H1 (cell line): ENCODE results near the gene MR1. TPM values are rescaled to one million over a fixed set of nuclear protein-coding genes. Genes with fewer than 3 reads are reported as not detected.

ENCODE experiments used
- CTCF ChIA-PET: fragments of 300-600 bp; sonication (Branson Sonifier 250); formaldehyde crosslinking; loops from one replicate; lab custom pipeline; 2021; ENCODE audit not compliant: partially characterized antibody; lab: Charles Lee
- POLR2A ChIA-PET: fragments of 300-600 bp; sonication (Branson Sonifier 250); formaldehyde crosslinking; loops from one replicate; lab custom pipeline; 2021; ENCODE audit warnings: inconsistent platforms; ENCODE audit not compliant: partially characterized antibody; lab: Charles Lee
- DNase-seq, 2 experiments: peaks; one replicate each; pipeline versions ENCODE4 v3.0.0 to v3.0.0-alpha.2; 2010 to 2022; ENCODE audit warnings: low spot score in 2 of 2, low read depth in 1 of 2, mixed read lengths in 1 of 2
- FAIRE-seq: peaks from 2 replicates; lab custom pipeline; 2011; peaks lifted over from hg19 to GRCh38; lab: Jason Lieb, UNC
- H2AFZ ChIP-seq: 2 replicates; pipeline ENCODE4 v1.8.1; 2012; ENCODE audit warnings: low read length, inconsistent platforms
- H2AK5ac ChIP-seq: 2 replicates; pipeline ENCODE4 v1.6.1; 2013; ENCODE audit warnings: low read depth, low read length
- H2BK120ac ChIP-seq: replicated peaks from 2 replicates; pipeline ENCODE3; 2013; ENCODE audit warnings: low read depth, low read length, inconsistent platforms
- H2BK12ac ChIP-seq: 2 replicates; pipeline ENCODE4 v1.6.1; 2013; ENCODE audit warnings: low read depth, low read length
- H2BK15ac ChIP-seq: 2 replicates; pipeline ENCODE4 v1.6.1; 2013; ENCODE audit warnings: low read length
- H2BK20ac ChIP-seq: 2 replicates; pipeline ENCODE4 v1.6.1; 2013; ENCODE audit warnings: low read length
- H2BK5ac ChIP-seq: 2 replicates; pipeline ENCODE4 v1.6.1; 2013; ENCODE audit warnings: low read depth, low read length
- H3K14ac ChIP-seq: 2 replicates; pipeline ENCODE4 v1.6.1; 2013; ENCODE audit warnings: inconsistent platforms; ENCODE audit not compliant: insufficient read length
- H3K18ac ChIP-seq: 2 replicates; pipeline ENCODE4 v1.6.1; 2013; ENCODE audit warnings: low read length; ENCODE audit errors: extremely low read depth
- H3K23ac ChIP-seq: 2 replicates; pipeline ENCODE4 v1.6.1; 2013; ENCODE audit warnings: inconsistent platforms; ENCODE audit not compliant: insufficient read length
- H3K23me2 ChIP-seq: 2 replicates; pipeline ENCODE4 v1.6.1; 2013; ENCODE audit warnings: low read depth, low read length
- H3K27ac ChIP-seq: 2 replicates; pipeline ENCODE4 v1.6.1; 2011; ENCODE audit warnings: low read depth, low read length, inconsistent platforms
- H3K27me3 ChIP-seq, 4 experiments: replicated peaks in 1 of 4; 1 replicate in 1 of 4; 2 replicates in 3 of 4; pipeline versions ENCODE4 v1.6.1 to v1.8.1; 2011 to 2013; ENCODE audit warnings: low read length in 3 of 4, mild to moderate bottlenecking in 3 of 4, inconsistent platforms in 2 of 4, mixed read lengths in 2 of 4, moderate library complexity in 1 of 4; ENCODE audit not compliant: control insufficient read depth in 3 of 4, insufficient read depth in 3 of 4; ENCODE audit errors: extremely low read depth in 1 of 4
- H3K36me3 ChIP-seq, 4 experiments: 2 replicates each; pipeline versions ENCODE4 v1.6.1 to v1.8.1; 2011 to 2013; ENCODE audit warnings: mild to moderate bottlenecking in 4 of 4, low read length in 3 of 4, moderate library complexity in 2 of 4, control low read depth in 1 of 4, inconsistent platforms in 1 of 4; ENCODE audit not compliant: insufficient read depth in 4 of 4, control insufficient read depth in 2 of 4
- H3K4ac ChIP-seq: replicated peaks from 2 replicates; pipeline ENCODE3; 2013; ENCODE audit warnings: low read length, low read depth, mixed read lengths, inconsistent platforms; ENCODE audit not compliant: insufficient read length
- H3K4me1 ChIP-seq, 4 experiments: replicated peaks in 1 of 4; 1 replicate in 1 of 4; 2 replicates in 3 of 4; pipeline versions ENCODE4 v1.6.1 to v1.8.1; 2011 to 2013; ENCODE audit warnings: low read length in 3 of 4, inconsistent platforms in 2 of 4, mixed read lengths in 1 of 4; ENCODE audit not compliant: insufficient read depth in 4 of 4, control insufficient read depth in 3 of 4
- H3K4me2 ChIP-seq, 2 experiments: 2 replicates each; pipeline versions ENCODE4 v1.6.1 to v1.8.1; 2011 to 2013; ENCODE audit warnings: low read depth in 2 of 2, low read length in 2 of 2, control low read depth in 1 of 2, inconsistent platforms in 1 of 2, mild to moderate bottlenecking in 1 of 2; ENCODE audit not compliant: insufficient read depth in 1 of 2
- H3K4me3 ChIP-seq, 4 experiments: fragments of 200-600, 300-600 bp in 1 of 4; sonication (generic), shearing (Covaris generic), sonication (Bioruptor Twin) in 1 of 4; 2 replicates each; pipeline versions ENCODE4 v1.5.1 to v1.8.1; 2011 to 2016; ENCODE audit warnings: low read length in 4 of 4, low read depth in 3 of 4, control low read depth in 2 of 4, inconsistent platforms in 2 of 4, mild to moderate bottlenecking in 2 of 4, mixed read lengths in 1 of 4, moderate library complexity in 1 of 4; ENCODE audit not compliant: insufficient read depth in 2 of 4; ENCODE audit errors: extremely low read depth in 1 of 4
- H3K56ac ChIP-seq: replicated peaks from 2 replicates; pipeline ENCODE3; 2013; ENCODE audit warnings: low read depth, mild to moderate bottlenecking, mixed read lengths, low read length, inconsistent platforms; ENCODE audit not compliant: insufficient read length
- H3K79me1 ChIP-seq: 2 replicates; pipeline ENCODE4 v1.6.1; 2013; ENCODE audit warnings: low read depth, low read length, control low read depth
- H3K79me2 ChIP-seq, 2 experiments: 2 replicates each; pipeline versions ENCODE4 v1.6.1 to v1.8.1; 2012 to 2013; ENCODE audit warnings: low read length in 2 of 2, mild to moderate bottlenecking in 2 of 2, inconsistent platforms in 1 of 2; ENCODE audit not compliant: insufficient read depth in 2 of 2, control insufficient read depth in 1 of 2
- H3K9ac ChIP-seq, 4 experiments: replicated peaks in 1 of 4; 1 replicate in 1 of 4; 2 replicates in 3 of 4; pipeline versions ENCODE4 v1.6.1 to v1.8.1; 2011 to 2013; ENCODE audit warnings: low read depth in 3 of 4, low read length in 3 of 4, control low read depth in 2 of 4, mild to moderate bottlenecking in 2 of 4, moderate library complexity in 2 of 4, inconsistent platforms in 1 of 4; ENCODE audit errors: extremely low read depth in 1 of 4
- H3K9me3 ChIP-seq, 2 experiments: 2 replicates each; pipeline versions ENCODE4 v1.6.1 to v1.8.1; 2012 to 2013; ENCODE audit warnings: mild to moderate bottlenecking in 2 of 2, moderate library complexity in 2 of 2, control low read depth in 1 of 2, inconsistent platforms in 1 of 2, low read depth in 1 of 2, low read length in 1 of 2, mixed read lengths in 1 of 2; ENCODE audit not compliant: insufficient read depth in 2 of 2
- H4K20me1 ChIP-seq, 2 experiments: replicated peaks in 1 of 2; 2 replicates each; pipeline versions ENCODE3 to v1.8.1; 2011 to 2013; ENCODE audit warnings: inconsistent platforms in 2 of 2, low read length in 2 of 2, mild to moderate bottlenecking in 1 of 2; ENCODE audit not compliant: insufficient read depth in 2 of 2, control insufficient read depth in 1 of 2
- H4K5ac ChIP-seq: 2 replicates; pipeline ENCODE4 v1.6.1; 2013; ENCODE audit warnings: low read length, low read depth, mixed read lengths, inconsistent platforms; ENCODE audit not compliant: insufficient read length
- H4K8ac ChIP-seq: 2 replicates; pipeline ENCODE4 v1.8.0; 2013; ENCODE audit warnings: mild to moderate bottlenecking, moderate library complexity, low read length, inconsistent platforms; ENCODE audit not compliant: insufficient read depth; ENCODE audit errors: extremely low read depth
- H4K91ac ChIP-seq: replicated peaks from 2 replicates; pipeline ENCODE3; 2013; ENCODE audit warnings: low read length, mixed read lengths, inconsistent platforms; ENCODE audit not compliant: insufficient read length
- ASH2L ChIP-seq: fragments of 200-600, 300-600 bp; sonication (generic); IDR thresholded peaks from one replicate; pipeline ENCODE4 v1.7.1; 2017; ENCODE audit warnings: low read length
- BRCA1 ChIP-seq: IDR thresholded peaks from 2 replicates; pipeline ENCODE4 v1.6.1; 2012; ENCODE audit warnings: low read depth, low read length, improper control_type of control experiment
- CBX5 ChIP-seq: fragments of 300-800, 300-1000 bp; sonication (generic); IDR thresholded peaks from 2 replicates; pipeline ENCODE4 v1.7.1; 2016; ENCODE audit warnings: antibody characterized with exemption, low read length, low read depth
- CTBP2 ChIP-seq: IDR thresholded peaks from 2 replicates; pipeline ENCODE4 v1.7.0; 2011; ENCODE audit warnings: borderline replicate concordance, mild to moderate bottlenecking, moderate library complexity, mixed read lengths, low read length; ENCODE audit not compliant: insufficient read depth, insufficient read length
- GABPA ChIP-seq: IDR thresholded peaks from 2 replicates; pipeline ENCODE4 v1.6.1; 2011; ENCODE audit warnings: mild to moderate bottlenecking, low read length, moderate library complexity, borderline replicate concordance; ENCODE audit not compliant: insufficient read depth
- NANOG ChIP-seq: IDR thresholded peaks from 2 replicates; pipeline ENCODE4 v1.6.1; 2011; ENCODE audit warnings: low read length, low read depth, mild to moderate bottlenecking, inconsistent platforms; ENCODE audit not compliant: insufficient read depth, poor library complexity, severe bottlenecking
- POLR2A ChIP-seq, 2 experiments: IDR thresholded peaks; 1 replicate in 1 of 2; 2 replicates in 1 of 2; pipeline ENCODE4 v1.6.1; 2011; ENCODE audit warnings: low read depth in 2 of 2, low read length in 2 of 2, mild to moderate bottlenecking in 2 of 2; ENCODE audit errors: control extremely low read depth in 1 of 2
- POLR2AphosphoS5 ChIP-seq: IDR thresholded peaks from 2 replicates; pipeline ENCODE4 v1.6.1; 2011; ENCODE audit warnings: low read depth, low read length
- RFX5 ChIP-seq: IDR thresholded peaks from 2 replicates; pipeline ENCODE4 v1.6.1; 2011; ENCODE audit warnings: low read depth, low read length, improper control_type of control experiment, borderline replicate concordance
- RNF2 ChIP-seq: fragments of 200-900, 300-1000 bp; sonication (generic); IDR thresholded peaks from 2 replicates; pipeline ENCODE4 v1.7.1; 2016; ENCODE audit warnings: borderline replicate concordance, low read depth, mild to moderate bottlenecking, antibody characterized with exemption, low read length; ENCODE audit not compliant: poor library complexity, severe bottlenecking; ENCODE audit errors: missing control alignments
- SIRT6 ChIP-seq: IDR thresholded peaks from one replicate; pipeline ENCODE4 v1.7.1; 2012; ENCODE audit warnings: low read length, inconsistent platforms
- SP1 ChIP-seq: IDR thresholded peaks from 2 replicates; pipeline ENCODE4 v1.6.1; 2011; ENCODE audit warnings: low read depth, low read length
- SP4 ChIP-seq: IDR thresholded peaks from 2 replicates; pipeline ENCODE4 v1.6.1; 2012; ENCODE audit warnings: low read length, inconsistent platforms
- TAF1 ChIP-seq: IDR thresholded peaks from 2 replicates; pipeline ENCODE4 v1.6.1; 2011; ENCODE audit warnings: mild to moderate bottlenecking, low read depth, low read length
- TEAD4 ChIP-seq: IDR thresholded peaks from 2 replicates; pipeline ENCODE4 v1.6.1; 2012; ENCODE audit warnings: low read depth, low read length, inconsistent platforms, mixed read lengths
- WGBS, 2 experiments: shearing (Covaris generic) in 1 of 2; methylation state at CpG; one replicate each; pipeline versions ENCODE4 v1.1.6 to v1.1.7; 2013 to 2015; ENCODE audit warnings: low lambda C conversion rate in 2 of 2, mixed read lengths in 2 of 2, inconsistent platforms in 1 of 2, low coverage in 1 of 2, missing lambda C conversion rate in 1 of 2; ENCODE audit not compliant: insufficient replicate concordance in 2 of 2, insufficient coverage in 1 of 2, insufficient read length in 1 of 2; ENCODE audit errors: extremely low coverage in 1 of 2, missing lambda C conversion rate in 1 of 2; 5-methylcytosine and 5-hydroxymethylcytosine counted together
- polyA plus RNA-seq, 7 experiments: library from polyadenylated mRNA; depleted of rRNA in 3 of 7; stranded (reverse) in 5 of 7; unstranded in 2 of 7; fragments of >200 nt in 5 of 7; fragments of 200-250 nt in 2 of 7; gene quantifications; 1 replicate in 5 of 7; 2 replicates in 1 of 7; 4 replicates in 1 of 7; pipeline versions ENCODE4 v1.2.1 to v1.2.3, GENCODE V29; 2011 to 2013; ENCODE audit warnings: missing spikeins in 2 of 7, mixed read lengths in 2 of 7
- total RNA-seq: library from RNA; stranded (reverse); fragmentation: NEBNext Ultra II Directional; extraction: Animal tissue kit (Norgen Biotek cat#: 25700); gene quantifications from 2 replicates; pipeline ENCODE4 v1.2.1, GENCODE V29; 2021

The MR1 gene
- total and polyA plus RNA-seq, 2 of the 8 experiments (the other 6 are each of a cell fraction or from before 2014, with no cell fraction given) = 0.09 TPM; not detected in 1

- Histone ChIP-seq H4K5ac (no peak overlapping the region), H3K4me3 (peak overlapping the region in 1 of 4 experiments; percentile 68; a peak in 1 of 8 replicates), H2BK5ac (no peak overlapping the region), H2AK5ac (no peak overlapping the region), H3K23ac (no peak overlapping the region), H3K23me2 (peaks cover 19% of the 10 kb centered on the region), H2AFZ (no peak overlapping the region), H3K9me3 (no peaks in the 10 kb centered on the region), H4K20me1 (peaks cover 18 to 23% of the 10 kb centered on the region in 2 experiments), H2BK20ac (no peak overlapping the region), H3K36me3 (no peaks in the 10 kb centered on the region), H3K79me2 (peaks cover 0 to 32% of the 10 kb centered on the region in 2 experiments; a peak in 2 of 4 replicates), H2BK12ac (no peak overlapping the region), H3K79me1 (no peaks in the 10 kb centered on the region), H3K27ac (no peak overlapping the region), H4K8ac (no peak overlapping the region), H3K56ac (no peak overlapping the region), H3K4me2 (no peak overlapping the region), H3K18ac (no peak overlapping the region), H3K4me1 (peaks cover 8 to 18% (median 12%) of the 10 kb centered on the region in 4 experiments), H3K14ac (no peak overlapping the region), H2BK120ac (no peak overlapping the region), H2BK15ac (no peak overlapping the region), H3K9ac (no peak overlapping the region), H3K4ac (no peak overlapping the region), H3K27me3 (peaks cover 0 to 28% (median 17%) of the 10 kb centered on the region in 4 experiments; a peak in 6 of 7 replicates), H4K91ac (no peak overlapping the region)
- no peak for FAIRE-seq
- POLR2A ChIA-PET = interaction anchor here (7.2 to 9.4 kb wide), 2 partner anchors 9 to 50 kb away, joined by 71 to 253 read pairs; no protein-coding TSS in a partner anchor
- 87 to 100% methylated on average over 2 of the region's 2 CpGs for WGBS, 2 experiments
- no peak for DNase-seq
- CTCF ChIA-PET = interaction anchor here (0.6 to 12.3 kb wide), 7 partner anchors 12 to 188 kb away, joined by 3 to 115 read pairs (median 3); no protein-coding TSS in a partner anchor
- TF ChIP-seq BRCA1 (no peak), GABPA (no peak), CTBP2 (no peak), ASH2L (no peak), TEAD4 (no peak), RNF2 (no peak), SP1 (no peak), POLR2A (IDR thresholded peaks at IDR 0.05; ENCODE audit: control extremely low read depth in 1 of 2, low read depth in 2 of 2, low read length in 2 of 2) (no peak), RFX5 (no peak), TAF1 (no peak), SIRT6 (no peak), CBX5 (no peak), SP4 (no peak), NANOG (no peak), POLR2AphosphoS5 (no peak)
These were observed 58.3 kb downstream of the MR1 start for GRCh38 chr1:181092056-181092455.
